Sigmoid colon (tissue), 4 donors: ENCODE results near the gene OR51B4.

Experiments
- CTCF ChIP-seq, 4 experiments: fragments of 450-650 bp in 3 of 4; fragments of 200-600 bp in 1 of 4; IDR thresholded peaks; one replicate each; pipeline ENCODE4 v1.5.1; 2016 to 2019; ENCODE audit warnings: antibody characterized with exemption in 4 of 4, mild to moderate bottlenecking in 3 of 4, moderate library complexity in 2 of 4
- EP300 ChIP-seq, 4 donors: sonication (generic); formaldehyde crosslinking; IDR thresholded peaks; one replicate each; pipeline ENCODE4 v1.6.1; 2017; ENCODE audit warnings: antibody characterized with exemption in 4 of 4
- POLR2A ChIP-seq, 2 donors: fragments of 450-650 bp; IDR thresholded peaks; one replicate each; pipeline ENCODE4 v1.6.1; 2016; ENCODE audit warnings: antibody characterized with exemption in 2 of 2, mild to moderate bottlenecking in 2 of 2, moderate library complexity in 2 of 2
- POLR2AphosphoS5 ChIP-seq, 4 donors: sonication (generic); formaldehyde crosslinking; IDR thresholded peaks; one replicate each; pipeline ENCODE4 v1.6.1; 2017; ENCODE audit warnings: antibody characterized with exemption in 4 of 4

- TF ChIP-seq CTCF (IDR thresholded peaks at IDR 0.05) (no peak), EP300 (IDR thresholded peaks at IDR 0.05) (no peak), POLR2AphosphoS5 (IDR thresholded peaks at IDR 0.05) (no peak), POLR2A (IDR thresholded peaks at IDR 0.05) (no peak)
These were observed 1.9 kb upstream of the OR51B4 start for GRCh38 chr11:5303626-5304025.
